Glutamatergic neuron (in vitro differentiated cells): ENCODE measurements around the gene RGP1. TPM values are rescaled to one million over a fixed set of nuclear protein-coding genes. Genes with fewer than 3 reads are reported as not detected.

Experiments
- DNase-seq: peaks from one replicate; pipeline ENCODE4 v3.0.0; 2022
- H3K27ac Mint-ChIP-seq: one replicate; pipeline ENCODE4 v1.8.0; 2020; ENCODE audit warnings: mild to moderate bottlenecking, mixed read lengths, inconsistent platforms; ENCODE audit not compliant: unreplicated experiment
- H3K27me3 Mint-ChIP-seq: one replicate; pipeline ENCODE4 v1.8.0; 2020; ENCODE audit warnings: mild to moderate bottlenecking, moderate library complexity, mixed read lengths, inconsistent platforms; ENCODE audit not compliant: unreplicated experiment
- H3K36me3 Mint-ChIP-seq: one replicate; pipeline ENCODE4 v1.8.0; 2020; ENCODE audit warnings: mild to moderate bottlenecking, mixed read lengths, inconsistent platforms; ENCODE audit not compliant: unreplicated experiment
- H3K4me1 Mint-ChIP-seq: one replicate; pipeline ENCODE4 v1.8.0; 2020; ENCODE audit warnings: mild to moderate bottlenecking, low read depth, mixed read lengths, inconsistent platforms; ENCODE audit not compliant: unreplicated experiment
- H3K4me3 Mint-ChIP-seq: one replicate; pipeline ENCODE4 v1.8.0; 2020; ENCODE audit warnings: mild to moderate bottlenecking, mixed read lengths, inconsistent platforms; ENCODE audit not compliant: unreplicated experiment
- H3K9me3 Mint-ChIP-seq: one replicate; pipeline ENCODE4 v1.8.0; 2020; ENCODE audit warnings: mild to moderate bottlenecking, moderate library complexity, mixed read lengths, inconsistent platforms; ENCODE audit not compliant: unreplicated experiment
- total RNA-seq: library from RNA; stranded (reverse); fragmentation: NEBNext Ultra II Directional; extraction: Animal tissue kit (Norgen Biotek cat#: 25700); gene quantifications from one replicate; pipeline ENCODE4 v1.2.1, GENCODE V29; 2021; ENCODE audit not compliant: unreplicated experiment
- TF ChIP-seq, protein P1 (sequence below): fragments of 200-600 bp; sonication (generic); IDR thresholded peaks from one replicate; pipeline ENCODE4 v1.5.0; 2021; ENCODE audit not compliant: partially characterized antibody, unreplicated experiment

The RGP1 gene
- total RNA-seq, 1 donor from 2014 or later, result 44.0 TPM

DNA sequence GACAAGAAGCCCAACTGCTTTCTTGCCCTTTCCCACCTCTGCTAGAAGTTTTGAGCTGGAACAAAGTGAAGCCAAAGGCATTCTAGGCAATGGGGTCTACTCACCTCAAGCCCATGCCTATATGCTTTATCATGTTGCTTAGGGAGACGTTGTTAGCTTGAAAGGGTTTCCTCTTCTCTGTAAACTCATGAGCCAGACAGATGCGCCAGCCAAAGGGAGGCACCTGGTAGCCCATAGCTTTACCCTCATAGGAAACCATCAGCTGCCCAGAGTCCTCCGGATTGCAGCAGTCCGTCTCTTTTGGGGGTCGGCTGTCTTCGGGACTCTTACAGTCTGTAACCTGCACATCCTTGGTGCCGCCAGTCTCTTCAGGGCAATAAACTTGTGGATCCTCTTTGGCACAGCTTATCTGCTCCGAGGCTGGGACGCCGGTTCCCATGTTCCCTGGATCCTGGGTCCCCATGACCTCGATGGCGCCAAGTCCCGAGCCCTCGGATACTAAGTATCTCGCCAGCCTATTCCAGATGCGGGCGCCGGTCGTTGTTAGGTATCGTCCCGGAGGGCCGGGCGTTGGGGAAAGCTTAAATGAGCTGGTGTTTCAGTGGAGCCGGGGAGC is 737 bp upstream of the RGP1 start:
- H3K4me1 Mint-ChIP-seq, result peaks cover 25% of the 10 kb centered on the region
- H3K27me3 Mint-ChIP-seq, result peaks cover 10% of the 10 kb centered on the region
- DNase-seq, result no peak
- H3K9me3 Mint-ChIP-seq, result peaks cover 18% of the 10 kb centered on the region
- peak overlapping the region; percentile 90 for H3K4me3 Mint-ChIP-seq
- H3K36me3 Mint-ChIP-seq, result peaks cover 3% of the 10 kb centered on the region
- H3K27ac Mint-ChIP-seq, result peak overlapping the region; percentile 79
- TF ChIP-seq, protein P1, sequence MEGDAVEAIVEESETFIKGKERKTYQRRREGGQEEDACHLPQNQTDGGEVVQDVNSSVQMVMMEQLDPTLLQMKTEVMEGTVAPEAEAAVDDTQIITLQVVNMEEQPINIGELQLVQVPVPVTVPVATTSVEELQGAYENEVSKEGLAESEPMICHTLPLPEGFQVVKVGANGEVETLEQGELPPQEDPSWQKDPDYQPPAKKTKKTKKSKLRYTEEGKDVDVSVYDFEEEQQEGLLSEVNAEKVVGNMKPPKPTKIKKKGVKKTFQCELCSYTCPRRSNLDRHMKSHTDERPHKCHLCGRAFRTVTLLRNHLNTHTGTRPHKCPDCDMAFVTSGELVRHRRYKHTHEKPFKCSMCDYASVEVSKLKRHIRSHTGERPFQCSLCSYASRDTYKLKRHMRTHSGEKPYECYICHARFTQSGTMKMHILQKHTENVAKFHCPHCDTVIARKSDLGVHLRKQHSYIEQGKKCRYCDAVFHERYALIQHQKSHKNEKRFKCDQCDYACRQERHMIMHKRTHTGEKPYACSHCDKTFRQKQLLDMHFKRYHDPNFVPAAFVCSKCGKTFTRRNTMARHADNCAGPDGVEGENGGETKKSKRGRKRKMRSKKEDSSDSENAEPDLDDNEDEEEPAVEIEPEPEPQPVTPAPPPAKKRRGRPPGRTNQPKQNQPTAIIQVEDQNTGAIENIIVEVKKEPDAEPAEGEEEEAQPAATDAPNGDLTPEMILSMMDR, result no peak

DNA sequence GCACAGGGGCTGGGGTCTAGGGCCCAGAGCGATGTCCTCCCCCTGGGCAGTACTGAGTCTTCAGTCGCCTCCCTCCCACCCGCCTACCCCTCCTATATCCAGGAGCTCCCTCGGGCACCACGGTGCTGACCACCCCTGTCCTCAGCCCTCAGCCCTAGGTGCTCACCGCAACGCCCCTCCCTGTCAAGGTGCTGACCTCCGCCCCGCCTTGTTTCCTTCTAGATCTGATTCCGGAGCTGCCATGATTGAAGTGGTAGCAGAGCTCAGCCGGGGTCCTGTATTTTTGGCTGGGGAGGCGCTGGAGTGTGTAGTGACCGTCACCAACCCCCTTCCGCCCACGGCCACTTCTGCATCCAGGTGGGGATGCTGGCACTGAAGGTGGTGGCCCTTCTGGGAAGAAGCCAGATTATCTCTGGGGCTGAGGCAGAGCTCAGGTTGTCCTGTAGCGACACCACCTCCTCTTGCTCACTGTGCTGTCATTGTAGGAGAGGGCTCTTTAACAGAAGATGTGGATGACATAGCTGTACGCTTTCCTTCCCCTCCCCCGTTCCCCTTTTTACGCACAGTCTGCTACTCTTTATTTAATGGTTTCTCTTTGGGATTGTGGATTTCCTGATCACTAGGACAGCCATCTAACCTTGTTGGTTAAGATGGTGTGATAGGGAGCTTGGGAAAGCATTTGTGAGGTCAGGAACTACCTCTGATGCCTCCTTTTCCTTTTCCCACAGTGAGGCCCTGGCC is 598 bp downstream of the RGP1 start:
- Mint-ChIP-seq H3K36me3 (no peaks in the 10 kb centered on the region), H3K9me3 (peaks cover 15% of the 10 kb centered on the region), H3K27ac (peak overlapping the region; percentile 68), H3K27me3 (peaks cover 13% of the 10 kb centered on the region), H3K4me1 (peaks cover 22% of the 10 kb centered on the region), H3K4me3 (peak overlapping the region; percentile 94)
- TF ChIP-seq, protein P1, result no peak
- no peak for DNase-seq

DNA sequence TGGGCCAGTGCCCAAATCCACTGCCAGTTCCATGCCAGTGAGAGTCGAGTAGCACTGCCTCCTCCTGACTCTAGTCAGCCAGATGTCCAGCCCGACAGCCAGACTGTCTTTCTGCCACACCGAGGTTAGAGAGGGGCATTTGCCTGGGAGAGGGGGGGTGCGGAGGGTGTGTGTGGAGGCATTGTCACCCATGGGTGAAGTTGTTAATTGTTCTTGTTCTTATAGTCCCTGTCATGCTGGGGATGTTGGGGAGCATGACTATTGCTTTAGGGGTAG is 1.1 kb downstream of the RGP1 start:
- DNase-seq, result no peak
- peak overlapping the region; percentile 94 for H3K4me3 Mint-ChIP-seq
- peak overlapping the region; percentile 59 for H3K27ac Mint-ChIP-seq
- H3K36me3 Mint-ChIP-seq, result no peaks in the 10 kb centered on the region
- H3K27me3 Mint-ChIP-seq, result peaks cover 13% of the 10 kb centered on the region
- TF ChIP-seq, protein P1, result no peak
- peaks cover 20% of the 10 kb centered on the region for H3K4me1 Mint-ChIP-seq
- H3K9me3 Mint-ChIP-seq, result peaks cover 15% of the 10 kb centered on the region

DNA sequence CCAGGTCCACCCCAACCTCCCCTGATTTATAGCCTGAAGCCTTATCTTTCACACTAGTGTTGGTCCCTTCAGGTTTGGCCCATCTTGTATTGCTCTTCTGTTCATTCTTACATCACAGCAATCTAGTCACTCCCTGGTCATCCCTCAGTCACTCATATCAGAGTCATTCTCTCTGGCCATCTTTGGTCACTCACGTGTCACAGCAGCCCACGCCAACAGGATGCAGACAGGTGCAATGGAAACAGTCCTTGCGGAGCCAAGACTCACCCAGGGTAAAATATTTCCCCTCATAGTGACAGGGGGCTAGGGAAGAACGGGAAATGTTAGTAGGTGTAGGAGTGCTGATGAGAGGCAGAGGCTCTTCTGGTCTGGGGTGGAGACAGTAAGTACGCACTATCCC is 4.4 kb downstream of the RGP1 start:
- peaks cover 13% of the 10 kb centered on the region for H3K9me3 Mint-ChIP-seq
- peaks cover 4% of the 10 kb centered on the region for H3K36me3 Mint-ChIP-seq
- no peak for DNase-seq
- no peak overlapping the region for H3K27ac Mint-ChIP-seq
- H3K4me3 Mint-ChIP-seq, result peak overlapping the region; percentile 35
- TF ChIP-seq, protein P1, result no peak
- peaks cover 19% of the 10 kb centered on the region for H3K27me3 Mint-ChIP-seq
- H3K4me1 Mint-ChIP-seq, result peaks cover 7% of the 10 kb centered on the region

DNA sequence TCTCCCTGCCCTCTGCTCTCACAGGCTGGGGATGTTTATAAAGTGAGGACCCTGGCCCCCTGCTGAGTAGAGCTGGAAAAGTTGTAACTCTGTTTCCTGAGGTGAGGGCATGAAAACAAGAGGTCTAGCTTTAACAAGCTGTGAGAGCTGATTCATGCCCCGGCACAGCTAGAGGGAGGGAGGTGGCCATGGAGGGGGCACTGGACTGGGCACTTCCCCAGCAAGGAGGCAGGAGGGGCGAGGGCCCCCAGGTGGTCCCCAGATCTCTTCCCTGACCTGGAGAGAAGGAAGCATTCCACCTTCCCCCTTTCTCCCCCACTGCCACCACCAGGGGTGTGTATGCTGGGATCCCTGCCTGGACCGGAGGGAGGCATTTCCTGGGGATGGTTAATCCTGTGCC is 5.2 kb downstream of the RGP1 start, which contains the start of gene MSMP:
Gene MSMP (minus strand): TSS at position 13 of the 400 bp plus-strand sequence. CDS start 147 bp downstream, outside the sequence.
- TF ChIP-seq, protein P1, result no peak
- no peak for DNase-seq
- peaks cover 19% of the 10 kb centered on the region for H3K27me3 Mint-ChIP-seq
- H3K9me3 Mint-ChIP-seq, result peaks cover 15% of the 10 kb centered on the region
- H3K36me3 Mint-ChIP-seq, result peaks cover 4% of the 10 kb centered on the region
- peaks cover 7% of the 10 kb centered on the region for H3K4me1 Mint-ChIP-seq
- H3K27ac Mint-ChIP-seq, result no peak within 1 kb of the TSS
- peak within 1 kb of the TSS; percentile 35 for H3K4me3 Mint-ChIP-seq
